IMR-90 (cell line): ENCODE data around the gene DPYSL3. TPM values are rescaled to one million over a fixed set of nuclear protein-coding genes. Genes with fewer than 3 reads are reported as not detected.
A peak's percentile ranks its signal among the peaks of the same experiment; 100 is the strongest.

Experiments
- ATAC-seq: fragments of 200-7000 bp; cut with Tn5 transposase; 2 replicates; pipeline ENCODE4 v1.9.1; 2020; ENCODE audit warnings: low read depth, mild to moderate bottlenecking, moderate library complexity
- BruUV-seq: library from RNA; stranded (reverse); fragments of 400-500 nt; replicated peaks from 2 replicates; lab custom pipeline; 2021; lab: Mats Ljungman, UMichigan
- CTCF ChIA-PET: fragments of 300-600 bp; formaldehyde crosslinking; extraction: SDS; loops from one replicate; lab custom pipeline; 2021; ENCODE audit warnings: antibody characterized with exemption; lab: Yijun Ruan, JAX
- POLR2A ChIA-PET: fragments of 300-600 bp; sonication (Branson Sonifier 250); formaldehyde crosslinking; loops from one replicate; lab custom pipeline; 2022; ENCODE audit warnings: antibody characterized with exemption; ENCODE audit not compliant: unreplicated experiment; lab: Charles Lee
- DNase-seq: peaks from one replicate; pipeline ENCODE4 v3.0.0; 2013
- H2AFZ ChIP-seq: replicated peaks from 2 replicates; pipeline ENCODE3; 2013; ENCODE audit warnings: low read length, mild to moderate bottlenecking; ENCODE audit not compliant: poor library complexity
- H2AK5ac ChIP-seq: 2 replicates; pipeline ENCODE4 v1.6.1; 2013; ENCODE audit warnings: low read depth, low read length, inconsistent platforms
- H2AK9ac ChIP-seq: replicated peaks from 2 replicates; pipeline ENCODE3; 2013; ENCODE audit warnings: mild to moderate bottlenecking, low read depth, low read length, moderate library complexity; ENCODE audit not compliant: poor library complexity
- H2BK120ac ChIP-seq: 2 replicates; pipeline ENCODE4 v1.6.1; 2013; ENCODE audit warnings: low read depth, low read length, inconsistent platforms
- H2BK15ac ChIP-seq: 3 replicates; pipeline ENCODE4 v1.6.1; 2013; ENCODE audit warnings: low read depth, low read length, inconsistent platforms
- H2BK20ac ChIP-seq: 2 replicates; pipeline ENCODE4 v1.6.1; 2013; ENCODE audit warnings: low read depth, mild to moderate bottlenecking, inconsistent platforms, low read length, moderate library complexity
- H2BK5ac ChIP-seq: 2 replicates; pipeline ENCODE4 v1.6.1; 2013; ENCODE audit warnings: mild to moderate bottlenecking, low read depth, low read length, inconsistent platforms; ENCODE audit not compliant: poor library complexity, severe bottlenecking
- H3K14ac ChIP-seq: replicated peaks from 2 replicates; pipeline ENCODE4 v1.6.1; 2013; ENCODE audit warnings: low read depth, low read length, inconsistent platforms
- H3K18ac ChIP-seq: 2 replicates; pipeline ENCODE4 v1.6.1; 2013; ENCODE audit warnings: low read depth, low read length, control low read depth
- H3K23ac ChIP-seq: 2 replicates; pipeline ENCODE4 v1.6.1; 2013; ENCODE audit warnings: low read depth, low read length, inconsistent platforms
- H3K27ac ChIP-seq: 2 replicates; pipeline ENCODE4 v1.5.1; 2013; ENCODE audit warnings: mild to moderate bottlenecking, control low read depth, low read length; ENCODE audit not compliant: insufficient read depth
- H3K27me3 ChIP-seq: 2 replicates; pipeline ENCODE4 v1.6.1; 2013; ENCODE audit warnings: low read length; ENCODE audit not compliant: control insufficient read depth, insufficient read depth
- H3K36me3 ChIP-seq: 2 replicates; pipeline ENCODE4 v1.6.1; 2013; ENCODE audit warnings: low read length, mixed read lengths; ENCODE audit not compliant: control insufficient read depth, insufficient read depth
- H3K4ac ChIP-seq: 2 replicates; pipeline ENCODE4 v1.6.1; 2013; ENCODE audit warnings: low read depth, low read length, inconsistent platforms
- H3K4me1 ChIP-seq: 2 replicates; pipeline ENCODE4 v1.6.1; 2013; ENCODE audit warnings: low read length, mixed read lengths; ENCODE audit not compliant: control insufficient read depth, insufficient read depth
- H3K4me2 ChIP-seq: 2 replicates; pipeline ENCODE4 v1.6.1; 2013; ENCODE audit warnings: low read depth, mild to moderate bottlenecking, control low read depth, low read length, moderate library complexity
- H3K4me3 ChIP-seq: 2 replicates; pipeline ENCODE4 v1.5.1; 2013; ENCODE audit warnings: low read depth, mild to moderate bottlenecking, control low read depth, low read length, moderate library complexity; ENCODE audit not compliant: insufficient read depth
- H3K56ac ChIP-seq: 2 replicates; pipeline ENCODE4 v1.6.1; 2013; ENCODE audit warnings: low read length, inconsistent platforms; ENCODE audit not compliant: insufficient read depth; ENCODE audit errors: extremely low read depth
- H3K79me1 ChIP-seq, 2 experiments: 2 replicates each; pipeline ENCODE4 v1.6.1; 2013; ENCODE audit warnings: low read length in 2 of 2, inconsistent platforms in 1 of 2, low read depth in 1 of 2
- H3K9ac ChIP-seq: 2 replicates; pipeline ENCODE4 v1.6.1; 2013; ENCODE audit warnings: low read depth, low read length, control low read depth
- H3K9me1 ChIP-seq: 2 replicates; pipeline ENCODE4 v1.6.1; 2013; ENCODE audit warnings: low read length, inconsistent platforms; ENCODE audit not compliant: insufficient read depth
- H3K9me3 ChIP-seq: 2 replicates; pipeline ENCODE4 v1.6.1; 2013; ENCODE audit warnings: low read length; ENCODE audit not compliant: control insufficient read depth, insufficient read depth
- H4K20me1 ChIP-seq: 2 replicates; pipeline ENCODE4 v1.6.1; 2013; ENCODE audit warnings: low read length, inconsistent platforms; ENCODE audit not compliant: insufficient read depth
- H4K5ac ChIP-seq: 2 replicates; pipeline ENCODE4 v1.6.1; 2013; ENCODE audit warnings: mild to moderate bottlenecking, low read depth, low read length, control low read depth
- H4K8ac ChIP-seq, 2 experiments: 2 replicates each; pipeline ENCODE4 v1.6.1; 2013; ENCODE audit warnings: low read depth in 2 of 2, low read length in 2 of 2, control low read depth in 1 of 2, inconsistent platforms in 1 of 2
- H4K91ac ChIP-seq: 2 replicates; pipeline ENCODE4 v1.6.1; 2013; ENCODE audit warnings: low read depth, low read length, inconsistent platforms; ENCODE audit not compliant: insufficient read depth
- BHLHE40 ChIP-seq: fragments of 150-350 bp; IDR thresholded peaks from 2 replicates; pipeline ENCODE4 v1.6.1; 2016; ENCODE audit warnings: mild to moderate bottlenecking, low read depth, low read length
- CEBPB ChIP-seq: IDR thresholded peaks from 2 replicates; pipeline ENCODE4 v1.6.1; 2012; ENCODE audit warnings: low read depth, low read length, improper control_type of control experiment
- CHD1 ChIP-seq: IDR thresholded peaks from 2 replicates; pipeline ENCODE4 v1.6.1; 2012; ENCODE audit warnings: low read depth, low read length, improper control_type of control experiment
- MAFK ChIP-seq: IDR thresholded peaks from 2 replicates; pipeline ENCODE4 v1.6.1; 2012; ENCODE audit warnings: low read depth, low read length, improper control_type of control experiment
- POLR2A ChIP-seq: IDR thresholded peaks from 2 replicates; pipeline ENCODE4 v1.6.1; 2012; ENCODE audit warnings: mild to moderate bottlenecking, low read depth, low read length
- RAD21 ChIP-seq: IDR thresholded peaks from 2 replicates; pipeline ENCODE4 v1.6.1; 2012; ENCODE audit warnings: low read length, improper control_type of control experiment
- RCOR1 ChIP-seq: IDR thresholded peaks from 2 replicates; pipeline ENCODE4 v1.6.1; 2012; ENCODE audit warnings: mild to moderate bottlenecking, low read length, improper control_type of control experiment; ENCODE audit not compliant: insufficient replicate concordance
- SMC3 ChIP-seq: fragments of 150-350 bp; IDR thresholded peaks from 2 replicates; pipeline ENCODE4 v1.6.1; 2016; ENCODE audit warnings: low read depth, mild to moderate bottlenecking, antibody characterized with exemption, low read length, moderate library complexity
- WGBS, 2 experiments: methylation state at CpG; one replicate each; pipeline versions ENCODE4 v1.1.5 to v1.1.7; 2013; ENCODE audit warnings: missing lambda C conversion rate in 2 of 2; ENCODE audit not compliant: insufficient read length in 1 of 2; ENCODE audit errors: extremely low coverage in 2 of 2; 5-methylcytosine and 5-hydroxymethylcytosine counted together
- dilution Hi-C: fragments of 300-500 bp; cut with HindIII; formaldehyde crosslinking; loops from one replicate; pipeline ENCODE4 v1.14.3; 2018; ENCODE audit warnings: low sequenced_read_pairs; ENCODE audit not compliant: unreplicated experiment
- in situ Hi-C: fragments of 300-500 bp; cut with MboI; formaldehyde crosslinking; loops from 3 replicates; pipeline ENCODE4 v1.14.3; 2019; ENCODE audit warnings: low sequenced_read_pairs, inconsistent platforms, mixed read lengths
- intact Hi-C: fragments of 100-400 bp; cut with micrococcal nuclease; formaldehyde crosslinking; loops from 2 replicates; pipeline ENCODE4 v1.10.0; 2022
- polyA plus RNA-seq, 3 experiments: library from polyadenylated mRNA; depleted of rRNA; stranded (reverse); fragments of >200 nt; gene quantifications; 2 replicates each; pipeline ENCODE4 v1.2.3, GENCODE V29; 2012; ENCODE audit warnings: low replicate concordance in 1 of 3
- total RNA-seq: library from RNA; depleted of rRNA; stranded (reverse); fragments of >200 nt; gene quantifications from 2 replicates; pipeline ENCODE4 v1.2.3, GENCODE V29; 2012
- TF ChIP-seq, protein P1 (sequence below): fragments of 150-350 bp; IDR thresholded peaks from 2 replicates; pipeline ENCODE4 v1.6.1; 2016; ENCODE audit warnings: low read depth, mild to moderate bottlenecking, low read length, moderate library complexity, borderline replicate concordance
- TF ChIP-seq, protein P2 (sequence below): conservative IDR thresholded peaks from 2 replicates; pipeline ENCODE4 v1.5.1; 2012; ENCODE audit warnings: mild to moderate bottlenecking, low read depth, low read length, improper control_type of control experiment

The DPYSL3 gene
- total and polyA plus RNA-seq, 2 of the 4 experiments (the other 2 are of a cell fraction): 50.2 to 60.9 TPM

DNA sequence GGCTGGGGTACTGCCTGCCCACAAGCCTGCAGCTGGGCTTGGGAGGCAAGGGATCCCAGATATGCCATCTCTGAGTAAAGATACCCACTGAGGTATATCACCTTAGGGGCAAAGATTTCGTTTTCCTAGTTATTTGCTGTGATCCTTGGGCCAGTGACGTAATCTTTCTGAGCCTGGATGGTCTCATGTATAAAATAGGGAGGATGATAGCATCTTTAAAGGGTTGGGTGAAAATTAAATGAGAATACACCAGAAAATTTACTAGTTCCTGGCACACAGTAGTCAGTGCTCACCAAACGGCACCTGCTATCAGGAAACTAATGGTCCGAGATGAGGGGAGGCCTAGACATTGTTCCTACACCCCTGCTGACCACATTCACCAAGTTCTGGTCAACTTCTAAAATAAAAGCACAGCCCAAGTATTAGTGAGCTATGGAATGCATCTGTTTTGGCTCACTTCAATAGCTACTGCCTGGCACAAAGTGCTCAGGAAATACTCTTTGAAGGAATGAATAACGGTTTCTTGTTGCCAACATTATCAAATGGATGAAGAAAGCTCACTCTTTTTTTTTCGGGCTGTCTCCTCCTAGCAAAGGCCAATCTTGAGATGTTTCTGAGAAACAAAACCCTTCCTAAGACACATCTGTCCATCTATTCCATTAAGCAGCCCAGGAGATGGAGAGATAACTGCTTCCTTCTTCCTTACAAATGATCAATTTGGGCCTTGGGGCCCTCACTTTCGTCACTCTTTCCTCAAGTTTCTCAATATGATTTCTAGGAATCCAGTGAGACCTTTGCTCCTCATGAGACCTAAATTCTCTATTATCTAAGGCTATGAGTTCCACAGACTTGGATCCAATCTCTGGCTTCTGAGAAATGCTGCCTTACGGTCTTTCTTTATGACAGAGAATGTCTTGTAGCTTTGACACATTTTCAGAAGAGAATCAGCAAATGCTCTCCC is 98.2 kb downstream of the DPYSL3 start (continued):
- TF ChIP-seq RCOR1 (no peak), CHD1 (no peak)

DNA sequence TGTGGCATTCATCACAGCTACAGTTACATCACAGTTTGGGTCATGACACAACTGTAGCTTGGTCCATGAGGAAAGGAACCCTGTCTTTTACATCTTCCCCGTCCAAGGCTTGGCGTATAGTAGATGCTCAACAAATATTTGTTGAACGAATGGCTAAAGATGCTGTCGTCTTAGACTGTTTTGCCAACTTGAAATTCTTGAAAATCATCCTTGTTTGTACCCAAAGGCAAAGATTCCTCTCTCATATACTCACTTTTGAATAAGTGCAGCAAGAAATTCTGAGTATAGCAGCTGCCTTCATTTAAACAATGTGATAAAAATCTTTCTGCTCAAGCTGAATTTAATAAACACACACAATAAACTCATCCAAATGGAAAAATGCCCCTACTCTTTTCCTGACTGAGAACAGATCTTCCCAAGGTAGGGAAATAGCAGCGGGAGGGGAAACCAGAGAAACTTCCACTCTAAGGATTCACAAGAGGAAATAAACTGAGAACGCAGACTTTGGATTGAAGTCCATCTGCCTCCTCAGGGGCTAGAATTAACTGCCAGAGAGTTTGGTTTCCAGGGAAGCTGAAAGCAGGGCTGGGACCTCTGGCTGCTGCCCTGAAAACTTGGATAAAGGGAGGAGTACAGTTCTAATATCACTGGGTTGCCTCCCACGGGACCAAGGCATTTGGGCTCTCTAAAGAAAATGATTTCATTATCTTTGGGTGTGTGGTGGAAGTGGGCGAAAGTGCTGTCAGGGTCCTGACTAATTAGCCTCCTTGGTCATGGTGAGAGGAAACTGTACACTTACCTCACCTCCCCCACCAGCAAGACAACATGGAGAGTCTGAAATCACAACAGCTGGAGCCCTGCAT is 99.1 kb downstream of the DPYSL3 start:
- H2BK20ac ChIP-seq: no peak overlapping the region
- no peaks in the 10 kb centered on the region for H4K20me1 ChIP-seq
- no peak overlapping the region for H2AFZ ChIP-seq
- 60% methylated on average over 1 of the region's 8 CpGs; no CpG with 5 or more reads in 1 of the 2 experiments for WGBS, 2 experiments
- intact Hi-C loops: no loop called here
- H3K14ac ChIP-seq: no peak overlapping the region; the same call in 1 of the 2 replicates
- BruUV-seq: no TSS peak
- peak overlapping the region; percentile 28; the same call in 1 of the 2 replicates for H3K18ac ChIP-seq
- in situ Hi-C loops: no loop called here
- H2AK9ac ChIP-seq: no peak overlapping the region
- H4K8ac ChIP-seq: no peak overlapping the region
- no peak overlapping the region for H2BK15ac ChIP-seq
- peak overlapping the region; percentile 5; the same call in 1 of the 2 replicates for H2AK5ac ChIP-seq
- no peak overlapping the region for H4K91ac ChIP-seq
- DNase-seq (no peak), ATAC-seq (no peak)
- peaks cover 11% of the 10 kb centered on the region for H3K36me3 ChIP-seq
- no peak overlapping the region for H2BK5ac ChIP-seq
- peak overlapping the region; percentile 12; the same call in 1 of the 2 replicates for H4K5ac ChIP-seq
- H3K9me3 ChIP-seq: no peaks in the 10 kb centered on the region
- H3K4ac ChIP-seq: 0 out of 2 replicates have a peak overlapping the region, but pooled peaks have one; percentile 1
- peaks cover 7% of the 10 kb centered on the region for H3K4me1 ChIP-seq
- dilution Hi-C loops: no loop called here
- peaks cover 17% of the 10 kb centered on the region for H3K9me1 ChIP-seq
- H2BK120ac ChIP-seq: no peak overlapping the region
- POLR2A ChIA-PET: no interaction called here
- no peak overlapping the region for H3K56ac ChIP-seq
- peaks cover 0 to 13% of the 10 kb centered on the region in 2 experiments; a peak in 2 of 4 replicates for H3K79me1 ChIP-seq
- no peak overlapping the region for H3K23ac ChIP-seq
- no peak overlapping the region for H3K4me3 ChIP-seq
- H3K9ac ChIP-seq: no peak overlapping the region
- no peaks in the 10 kb centered on the region for H3K27me3 ChIP-seq
- CTCF ChIA-PET: no interaction called here
- no peak overlapping the region for H3K4me2 ChIP-seq
- H3K27ac ChIP-seq: peak overlapping the region; percentile 34; the same call in 1 of the 2 replicates
- TF ChIP-seq, protein P1, sequence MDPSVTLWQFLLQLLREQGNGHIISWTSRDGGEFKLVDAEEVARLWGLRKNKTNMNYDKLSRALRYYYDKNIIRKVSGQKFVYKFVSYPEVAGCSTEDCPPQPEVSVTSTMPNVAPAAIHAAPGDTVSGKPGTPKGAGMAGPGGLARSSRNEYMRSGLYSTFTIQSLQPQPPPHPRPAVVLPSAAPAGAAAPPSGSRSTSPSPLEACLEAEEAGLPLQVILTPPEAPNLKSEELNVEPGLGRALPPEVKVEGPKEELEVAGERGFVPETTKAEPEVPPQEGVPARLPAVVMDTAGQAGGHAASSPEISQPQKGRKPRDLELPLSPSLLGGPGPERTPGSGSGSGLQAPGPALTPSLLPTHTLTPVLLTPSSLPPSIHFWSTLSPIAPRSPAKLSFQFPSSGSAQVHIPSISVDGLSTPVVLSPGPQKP: no peak
- no peak for TF ChIP-seq BHLHE40
- no peak for TF ChIP-seq POLR2A
- TF ChIP-seq RAD21: no peak
- TF ChIP-seq MAFK: no peak
- no peak for TF ChIP-seq RCOR1
- TF ChIP-seq, protein P2, sequence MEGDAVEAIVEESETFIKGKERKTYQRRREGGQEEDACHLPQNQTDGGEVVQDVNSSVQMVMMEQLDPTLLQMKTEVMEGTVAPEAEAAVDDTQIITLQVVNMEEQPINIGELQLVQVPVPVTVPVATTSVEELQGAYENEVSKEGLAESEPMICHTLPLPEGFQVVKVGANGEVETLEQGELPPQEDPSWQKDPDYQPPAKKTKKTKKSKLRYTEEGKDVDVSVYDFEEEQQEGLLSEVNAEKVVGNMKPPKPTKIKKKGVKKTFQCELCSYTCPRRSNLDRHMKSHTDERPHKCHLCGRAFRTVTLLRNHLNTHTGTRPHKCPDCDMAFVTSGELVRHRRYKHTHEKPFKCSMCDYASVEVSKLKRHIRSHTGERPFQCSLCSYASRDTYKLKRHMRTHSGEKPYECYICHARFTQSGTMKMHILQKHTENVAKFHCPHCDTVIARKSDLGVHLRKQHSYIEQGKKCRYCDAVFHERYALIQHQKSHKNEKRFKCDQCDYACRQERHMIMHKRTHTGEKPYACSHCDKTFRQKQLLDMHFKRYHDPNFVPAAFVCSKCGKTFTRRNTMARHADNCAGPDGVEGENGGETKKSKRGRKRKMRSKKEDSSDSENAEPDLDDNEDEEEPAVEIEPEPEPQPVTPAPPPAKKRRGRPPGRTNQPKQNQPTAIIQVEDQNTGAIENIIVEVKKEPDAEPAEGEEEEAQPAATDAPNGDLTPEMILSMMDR: no peak
- no peak for TF ChIP-seq CEBPB
- no peak for TF ChIP-seq CHD1
- no peak for TF ChIP-seq SMC3
